DMS 273 (cell line): ENCODE results near the gene SCYGR2.
"Not testable (repeated sequence)": the region's sequence is repeated elsewhere in the genome, so short reads cannot be mapped to it uniquely, and the experiment has no call there.

Experiments
- DNase-seq: peaks from one replicate; lab custom pipeline; 2025; ENCODE audit not compliant: unreplicated experiment; lab: John Stamatoyannopoulos, UW

SCYGR2 gene

GRCh38 chr2:227598835-227599503, at the start of gene SCYGR2:
Gene SCYGR2 (plus strand): TSS chr2:227598893. CDS start chr2:227598893, 0 bp downstream.
- not testable (repeated sequence) for DNase-seq

GRCh38 chr2:227551836-227552235, 46.9 kb upstream of the SCYGR2 start:
- no peak for DNase-seq

GRCh38 chr2:227562581-227562980, 36.1 kb upstream of the SCYGR2 start:
- no peak for DNase-seq

- DNase-seq: no peak
These were observed 33.6 kb upstream of the SCYGR2 start for GRCh38 chr2:227565080-227565479.

- no peak for DNase-seq
These were observed 32.7 kb upstream of the SCYGR2 start for GRCh38 chr2:227566012-227566411.

GRCh38 chr2:227568852-227569169, 29.9 kb upstream of the SCYGR2 start:
- DNase-seq: no peak

- DNase-seq: no peak
These were observed 28.1 kb upstream of the SCYGR2 start for GRCh38 chr2:227570615-227571014.

GRCh38 chr2:227576110-227576509, 22.6 kb upstream of the SCYGR2 start:
- DNase-seq: no peak

- no peak for DNase-seq
These were observed 21.9 kb upstream of the SCYGR2 start for GRCh38 chr2:227576812-227577211.

GRCh38 chr2:227577555-227577954, 21.1 kb upstream of the SCYGR2 start:
- DNase-seq: no peak

GRCh38 chr2:227578642-227579041, 20.1 kb upstream of the SCYGR2 start:
- DNase-seq: peak; percentile 16

- DNase-seq: no peak
These were observed 18.9 kb upstream of the SCYGR2 start for GRCh38 chr2:227579791-227580190.

GRCh38 chr2:227582369-227582768, 16.3 kb upstream of the SCYGR2 start:
- no peak for DNase-seq

- DNase-seq: no peak
These were observed 5.9 kb upstream of the SCYGR2 start for GRCh38 chr2:227592694-227593387.

GRCh38 chr2:227595797-227596196, 2.9 kb upstream of the SCYGR2 start:
- DNase-seq: no peak

- no peak for DNase-seq
These were observed 1.7 kb upstream of the SCYGR2 start for GRCh38 chr2:227597036-227597435.

GRCh38 chr2:227597998-227598397, 695 bp upstream of the SCYGR2 start:
- no peak for DNase-seq

- no peak for DNase-seq
These were observed 3.7 kb downstream of the SCYGR2 start for GRCh38 chr2:227602358-227602757.

GRCh38 chr2:227606476-227606875, 7.8 kb downstream of the SCYGR2 start:
- DNase-seq: no peak

GRCh38 chr2:227607941-227608340, 9.2 kb downstream of the SCYGR2 start:
- no peak for DNase-seq

GRCh38 chr2:227608561-227609338, 10.1 kb downstream of the SCYGR2 start:
- DNase-seq: no peak

- DNase-seq: no peak
These were observed 11.4 kb downstream of the SCYGR2 start for GRCh38 chr2:227610123-227610522.
